B cell (primary cell): ENCODE measurements around the gene GRK6. TPM values are rescaled to one million over a fixed set of nuclear protein-coding genes. Genes with fewer than 3 reads are reported as not detected.

Experiments used
- ATAC-seq: fragments of 200-7000 bp; cut with Tn5 transposase; one replicate; pipeline ENCODE4 v1.10.0; 2021; ENCODE audit warnings: low read depth, mild to moderate bottlenecking, moderate number of reproducible peaks, moderate library complexity
- CTCF ChIA-PET: fragments of 350-600 bp; sonication (Branson Sonifier 250); formaldehyde crosslinking; loops from one replicate; lab custom pipeline; 2021; ENCODE audit warnings: antibody characterized with exemption, inconsistent platforms; lab: Charles Lee
- POLR2A ChIA-PET: fragments of 350-600 bp; sonication (Branson Sonifier 250); formaldehyde crosslinking; loops from one replicate; lab custom pipeline; 2021; ENCODE audit warnings: antibody characterized with exemption; lab: Charles Lee
- DNase-seq: peaks from one replicate; pipeline ENCODE4 v3.0.0; 2013
- H2AFZ ChIP-seq: 2 replicates; pipeline ENCODE4 v1.6.1; 2012; ENCODE audit warnings: mild to moderate bottlenecking, low read depth, low read length; ENCODE audit not compliant: insufficient read depth, poor library complexity, severe bottlenecking
- H3K27ac ChIP-seq, 2 donors: 1 replicate in 1 of 2; 2 replicates in 1 of 2; pipeline ENCODE4 v1.5.1; 2012 to 2013; ENCODE audit warnings: low read length in 2 of 2, mild to moderate bottlenecking in 2 of 2, moderate library complexity in 1 of 2
- H3K27me3 ChIP-seq, 4 experiments: fragments of 200-600 bp in 1 of 4; sonication (generic) in 1 of 4; replicated peaks in 1 of 4; 1 replicate in 2 of 4; 2 replicates in 2 of 4; pipeline versions ENCODE4 v1.6.1 to v1.7.0; 2013 to 2016; ENCODE audit warnings: low read length in 3 of 4, mild to moderate bottlenecking in 2 of 4, mixed read lengths in 1 of 4, moderate library complexity in 1 of 4; ENCODE audit not compliant: insufficient read depth in 4 of 4, control insufficient read depth in 3 of 4; ENCODE audit errors: control extremely low read depth in 1 of 4
- H3K36me3 ChIP-seq, 2 experiments: replicated peaks in 1 of 2; 1 replicate in 1 of 2; 2 replicates in 1 of 2; pipeline versions ENCODE4 v1.6.1 to v1.7.1; 2013; ENCODE audit warnings: low read length in 1 of 2; ENCODE audit not compliant: insufficient read depth in 2 of 2, control insufficient read depth in 1 of 2; ENCODE audit errors: control extremely low read depth in 1 of 2, extremely low read depth in 1 of 2
- H3K4me1 ChIP-seq, 2 donors: fragments of 200-600 bp in 1 of 2; sonication (generic) in 1 of 2; 1 replicate in 1 of 2; 2 replicates in 1 of 2; pipeline versions ENCODE4 v1.5.1 to v1.6.1; 2013 to 2017; ENCODE audit warnings: low read length in 2 of 2; ENCODE audit not compliant: control insufficient read depth in 2 of 2, insufficient read depth in 2 of 2
- H3K4me2 ChIP-seq: replicated peaks from 2 replicates; pipeline ENCODE3; 2012; ENCODE audit warnings: mild to moderate bottlenecking, low read depth, low read length; ENCODE audit not compliant: poor library complexity, severe bottlenecking
- H3K4me3 ChIP-seq, 5 experiments: fragments of 200-600 bp in 1 of 5; sonication (generic) in 1 of 5; 1 replicate in 3 of 5; 2 replicates in 2 of 5; pipeline versions ENCODE4 v1.5.1 to v1.7.0; 2011 to 2016; ENCODE audit warnings: low read length in 4 of 5, mild to moderate bottlenecking in 4 of 5, low read depth in 2 of 5, control low read depth in 1 of 5, moderate library complexity in 1 of 5; ENCODE audit not compliant: insufficient read depth in 1 of 5; ENCODE audit errors: control extremely low read depth in 1 of 5, extremely low read depth in 1 of 5
- H3K79me2 ChIP-seq: fragments of 200-600 bp; sonication (generic); one replicate; pipeline ENCODE4 v1.6.0; 2016; ENCODE audit warnings: low read length; ENCODE audit not compliant: control insufficient read depth, insufficient read depth
- H3K9ac ChIP-seq: fragments of 200-600 bp; sonication (generic); 2 replicates; pipeline ENCODE4 v1.6.1; 2017; ENCODE audit warnings: mild to moderate bottlenecking, low read length, moderate library complexity
- H3K9me3 ChIP-seq, 3 donors: one replicate each; pipeline versions ENCODE4 v1.6.1 to v1.7.1; 2013; ENCODE audit warnings: low read length in 2 of 3; ENCODE audit not compliant: control insufficient read depth in 2 of 3, insufficient read depth in 1 of 3; ENCODE audit errors: control extremely low read depth in 1 of 3
- H4K20me1 ChIP-seq: 2 replicates; pipeline ENCODE4 v1.6.0; 2012; ENCODE audit warnings: mild to moderate bottlenecking, low read length; ENCODE audit not compliant: insufficient read depth, control insufficient read depth, poor library complexity, severe bottlenecking
- H3K27ac Mint-ChIP-seq: one replicate; pipeline ENCODE4 v1.8.0; 2021; ENCODE audit warnings: mixed read lengths
- H3K27me3 Mint-ChIP-seq: one replicate; pipeline ENCODE4 v1.8.0; 2021; ENCODE audit warnings: mixed read lengths
- H3K4me1 Mint-ChIP-seq: one replicate; pipeline ENCODE4 v1.8.0; 2021; ENCODE audit warnings: mixed read lengths
- H3K4me3 Mint-ChIP-seq: one replicate; pipeline ENCODE4 v1.8.0; 2021; ENCODE audit warnings: mixed read lengths
- H3K9me3 Mint-ChIP-seq: one replicate; pipeline ENCODE4 v1.8.0; 2022; ENCODE audit warnings: mixed read lengths; ENCODE audit not compliant: insufficient read depth
- EZH2 ChIP-seq: IDR thresholded peaks from 2 replicates; pipeline ENCODE4 v1.6.1; 2012; ENCODE audit warnings: borderline replicate concordance, low read depth, mild to moderate bottlenecking, moderate library complexity, low read length; ENCODE audit not compliant: insufficient read depth, poor library complexity, severe bottlenecking
- WGBS: methylation state at CpG from one replicate; pipeline ENCODE4 v1.1.5; 2013; ENCODE audit warnings: missing lambda C conversion rate; ENCODE audit not compliant: insufficient coverage; 5-methylcytosine and 5-hydroxymethylcytosine counted together
- intact Hi-C: fragments of 100-400 bp; cut with micrococcal nuclease; formaldehyde crosslinking; loops from one replicate; pipeline ENCODE4 v1.10.0; 2022
- polyA plus RNA-seq: library from polyadenylated mRNA; depleted of rRNA; stranded (reverse); fragments of >200 nt; gene quantifications from 2 replicates; pipeline ENCODE4 v1.2.3, GENCODE V29; 2012
- total RNA-seq, 2 donors: library from RNA; stranded (reverse); fragments of 120-200 nt in 1 of 2; gene quantifications; 1 replicate in 1 of 2; 2 replicates in 1 of 2; pipeline versions ENCODE4 v1.2.3 to v1.2.4, GENCODE V29; 2013 to 2022
- TF ChIP-seq, protein P1 (sequence below): fragments of 200-600 bp; IDR thresholded peaks from one replicate; pipeline ENCODE4 v1.8.0; 2022; ENCODE audit warnings: antibody characterized with exemption, mild to moderate bottlenecking

The GRK6 gene
- total and polyA plus RNA-seq, 2 donors (not counting 1 experiment from before 2014, with no cell fraction given) = 155 to 173 TPM

DNA sequence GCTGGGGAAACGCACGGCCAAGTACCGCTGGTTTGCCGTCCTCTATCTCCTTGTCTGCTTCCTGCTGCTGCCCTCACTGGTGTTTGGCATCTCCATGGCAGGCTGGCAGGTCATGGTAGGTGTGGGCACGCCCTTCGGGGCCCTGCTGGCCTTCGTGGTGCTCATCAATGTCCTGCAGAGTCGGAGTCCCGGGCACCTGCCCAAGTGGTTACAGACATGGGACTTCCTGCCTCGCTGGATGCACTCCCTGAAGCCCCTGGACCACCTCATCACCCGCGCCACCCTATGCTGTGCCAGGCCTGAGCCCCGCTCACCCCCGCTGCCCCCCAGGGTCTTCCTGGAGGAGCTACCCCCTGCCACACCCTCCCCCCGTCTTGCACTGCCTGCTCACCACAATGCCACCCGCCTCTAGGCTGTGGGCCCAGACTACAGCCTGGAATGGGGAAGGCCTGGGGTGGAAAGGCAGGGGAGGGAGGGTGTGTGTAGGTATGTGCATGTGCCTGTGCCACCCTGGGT is 28.5 kb upstream of the GRK6 start:
- ATAC-seq (no peak), DNase-seq (no peak)
- CTCF ChIA-PET = interaction anchor here (1.3 kb wide), 1 partner anchor 37 kb away, joined by 3 read pairs; no protein-coding TSS in a partner anchor
- POLR2A ChIA-PET = no interaction called here
- H4K20me1 ChIP-seq = no peaks in the 10 kb centered on the region
- H3K9ac ChIP-seq = no peak overlapping the region
- no peaks in the 10 kb centered on the region for H3K9me3 Mint-ChIP-seq
- H3K4me1 Mint-ChIP-seq = peaks cover 9% of the 10 kb centered on the region
- intact Hi-C loops = no loop called here
- H3K27ac ChIP-seq = no peak overlapping the region
- no peaks in the 10 kb centered on the region for H3K36me3 ChIP-seq
- peaks cover 11% of the 10 kb centered on the region for H3K27me3 Mint-ChIP-seq
- H3K9me3 ChIP-seq = peaks cover 0 to 17% (median 0%) of the 10 kb centered on the region in 3 donors
- no peak overlapping the region for H3K27ac Mint-ChIP-seq
- no peaks in the 10 kb centered on the region for H3K79me2 ChIP-seq
- no peak overlapping the region for H3K4me3 Mint-ChIP-seq
- no peak overlapping the region for H3K4me2 ChIP-seq
- no peak overlapping the region for H2AFZ ChIP-seq
- peaks cover 0 to 33% (median 7%) of the 10 kb centered on the region in 4 experiments for H3K27me3 ChIP-seq
- H3K4me1 ChIP-seq = peaks cover 9 to 11% of the 10 kb centered on the region in 2 donors
- H3K4me3 ChIP-seq = no peak overlapping the region
- WGBS = 85% methylated on average over 10 of the region's 16 CpGs
- no peak for TF ChIP-seq EZH2
- TF ChIP-seq, protein P1, sequence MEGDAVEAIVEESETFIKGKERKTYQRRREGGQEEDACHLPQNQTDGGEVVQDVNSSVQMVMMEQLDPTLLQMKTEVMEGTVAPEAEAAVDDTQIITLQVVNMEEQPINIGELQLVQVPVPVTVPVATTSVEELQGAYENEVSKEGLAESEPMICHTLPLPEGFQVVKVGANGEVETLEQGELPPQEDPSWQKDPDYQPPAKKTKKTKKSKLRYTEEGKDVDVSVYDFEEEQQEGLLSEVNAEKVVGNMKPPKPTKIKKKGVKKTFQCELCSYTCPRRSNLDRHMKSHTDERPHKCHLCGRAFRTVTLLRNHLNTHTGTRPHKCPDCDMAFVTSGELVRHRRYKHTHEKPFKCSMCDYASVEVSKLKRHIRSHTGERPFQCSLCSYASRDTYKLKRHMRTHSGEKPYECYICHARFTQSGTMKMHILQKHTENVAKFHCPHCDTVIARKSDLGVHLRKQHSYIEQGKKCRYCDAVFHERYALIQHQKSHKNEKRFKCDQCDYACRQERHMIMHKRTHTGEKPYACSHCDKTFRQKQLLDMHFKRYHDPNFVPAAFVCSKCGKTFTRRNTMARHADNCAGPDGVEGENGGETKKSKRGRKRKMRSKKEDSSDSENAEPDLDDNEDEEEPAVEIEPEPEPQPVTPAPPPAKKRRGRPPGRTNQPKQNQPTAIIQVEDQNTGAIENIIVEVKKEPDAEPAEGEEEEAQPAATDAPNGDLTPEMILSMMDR = no peak
